ENCODE results near the gene BLACAT1. TPM values are rescaled to one million over a fixed set of nuclear protein-coding genes. Genes with fewer than 3 reads are reported as not detected.

The BLACAT1 gene
- polyA plus RNA-seq, 3 donors: not detected

GRCh38 chr1:205443585-205444299 lies 12.1 kb downstream of the BLACAT1 start:
- no peak overlapping the region for H3K4me2 ChIP-seq (replicated peaks; ENCODE audit: extremely low read depth, low read length, poor library complexity, severe bottlenecking)
- intact Hi-C loops (cut with micrococcal nuclease): no loop called here

More at GRCh38 chr1:205443585-205444299, 12.1 kb downstream of the BLACAT1 start:
- H3K27ac ChIP-seq (ENCODE audit: low read depth in 1 of 2, low read length in 2 of 2): no peak overlapping the region
- WGBS (ENCODE audit: insufficient coverage): 100% methylated on average over 1 of the region's 7 CpGs
- DNase-seq: no peak
- H3K9me3 Mint-ChIP-seq: peaks cover 0 to 2% (median 0%) of the 10 kb centered on the region in 7 donors
- no peaks in the 10 kb centered on the region for H3K9me3 ChIP-seq (replicated peaks in 1 of 2; ENCODE audit: control insufficient read depth in 1 of 2, insufficient read depth in 1 of 2, low read length in 2 of 2)
- H3K4me1 ChIP-seq (ENCODE audit: control insufficient read depth in 1 of 2, insufficient read depth in 2 of 2, low read length in 2 of 2): peaks cover 18 to 23% of the 10 kb centered on the region in 2 donors
- H3K9ac ChIP-seq (ENCODE audit: insufficient read depth, low read length, poor library complexity, severe bottlenecking): no peak overlapping the region
- H3K79me2 ChIP-seq (ENCODE audit: insufficient read depth, low read length): no peaks in the 10 kb centered on the region
- no peak overlapping the region for H3K4me3 Mint-ChIP-seq
- no peaks in the 10 kb centered on the region for H4K20me1 ChIP-seq (ENCODE audit: insufficient read depth, low read length)
- H3K4me1 Mint-ChIP-seq: peaks cover 22% of the 10 kb centered on the region
- no peaks in the 10 kb centered on the region for H3K36me3 ChIP-seq (replicated peaks in 1 of 2; ENCODE audit: control insufficient read depth in 1 of 2, insufficient read depth in 2 of 2, low read length in 2 of 2)
- TF ChIP-seq CTCF (IDR thresholded peaks at IDR 0.05): no peak
- no peaks in the 10 kb centered on the region for H3K36me3 Mint-ChIP-seq
- no peak overlapping the region for H3K27ac Mint-ChIP-seq
- H2AFZ ChIP-seq (ENCODE audit: insufficient read depth, low read depth, low read length, poor library complexity, severe bottlenecking): no peak overlapping the region
- peaks cover 25 to 52% (median 32%) of the 10 kb centered on the region in 3 donors for H3K27me3 Mint-ChIP-seq (ENCODE audit: low read depth in 3 of 3)
- H3K4me3 ChIP-seq (replicated peaks in 1 of 3; ENCODE audit: low read depth in 2 of 3, low read length in 3 of 3): no peak overlapping the region
- H3K27me3 ChIP-seq (ENCODE audit: control insufficient read depth in 2 of 2, insufficient read depth in 2 of 2, low read length in 2 of 2): peaks cover 0 to 18% of the 10 kb centered on the region in 2 donors

Measured in CD14-positive monocyte (primary cell).